ENCODE measurements around the gene TMEM54.

The TMEM54 gene

GRCh38 chr1:32931760-32932159 is 30.6 kb upstream of the TMEM54 start:
- no peak for DNase-seq
- no peak overlapping the region for H3K27ac Mint-ChIP-seq
- peaks cover 6% of the 10 kb centered on the region for H3K4me1 Mint-ChIP-seq
- H3K27me3 Mint-ChIP-seq (ENCODE audit: low read depth, poor library complexity): peaks cover 4% of the 10 kb centered on the region
- peaks cover 7% of the 10 kb centered on the region for H3K9me3 Mint-ChIP-seq
- no peak overlapping the region for H3K4me3 Mint-ChIP-seq
- TF ChIP-seq, protein P1, sequence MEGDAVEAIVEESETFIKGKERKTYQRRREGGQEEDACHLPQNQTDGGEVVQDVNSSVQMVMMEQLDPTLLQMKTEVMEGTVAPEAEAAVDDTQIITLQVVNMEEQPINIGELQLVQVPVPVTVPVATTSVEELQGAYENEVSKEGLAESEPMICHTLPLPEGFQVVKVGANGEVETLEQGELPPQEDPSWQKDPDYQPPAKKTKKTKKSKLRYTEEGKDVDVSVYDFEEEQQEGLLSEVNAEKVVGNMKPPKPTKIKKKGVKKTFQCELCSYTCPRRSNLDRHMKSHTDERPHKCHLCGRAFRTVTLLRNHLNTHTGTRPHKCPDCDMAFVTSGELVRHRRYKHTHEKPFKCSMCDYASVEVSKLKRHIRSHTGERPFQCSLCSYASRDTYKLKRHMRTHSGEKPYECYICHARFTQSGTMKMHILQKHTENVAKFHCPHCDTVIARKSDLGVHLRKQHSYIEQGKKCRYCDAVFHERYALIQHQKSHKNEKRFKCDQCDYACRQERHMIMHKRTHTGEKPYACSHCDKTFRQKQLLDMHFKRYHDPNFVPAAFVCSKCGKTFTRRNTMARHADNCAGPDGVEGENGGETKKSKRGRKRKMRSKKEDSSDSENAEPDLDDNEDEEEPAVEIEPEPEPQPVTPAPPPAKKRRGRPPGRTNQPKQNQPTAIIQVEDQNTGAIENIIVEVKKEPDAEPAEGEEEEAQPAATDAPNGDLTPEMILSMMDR (IDR thresholded peaks at IDR 0.05): no peak
- peaks cover 12% of the 10 kb centered on the region for H3K36me3 Mint-ChIP-seq (ENCODE audit: low read depth)

- H3K9me3 Mint-ChIP-seq: peaks cover 7% of the 10 kb centered on the region
- TF ChIP-seq, protein P1 (IDR thresholded peaks at IDR 0.05): no peak
- H3K4me3 Mint-ChIP-seq: no peak overlapping the region
- H3K27me3 Mint-ChIP-seq (ENCODE audit: low read depth, poor library complexity): peaks cover 16% of the 10 kb centered on the region
- peaks cover 30% of the 10 kb centered on the region for H3K4me1 Mint-ChIP-seq
- no peak for DNase-seq
- no peak overlapping the region for H3K27ac Mint-ChIP-seq
- no peaks in the 10 kb centered on the region for H3K36me3 Mint-ChIP-seq (ENCODE audit: low read depth)
Measured at GRCh38 chr1:32929366-32929765, 28.2 kb upstream of the TMEM54 start.

- no peak overlapping the region for H3K4me3 Mint-ChIP-seq
- no peaks in the 10 kb centered on the region for H3K36me3 Mint-ChIP-seq (ENCODE audit: low read depth)
- peaks cover 7% of the 10 kb centered on the region for H3K9me3 Mint-ChIP-seq
- no peak overlapping the region for H3K27ac Mint-ChIP-seq
- no peak for DNase-seq
- TF ChIP-seq, protein P1 (IDR thresholded peaks at IDR 0.05): no peak
- H3K4me1 Mint-ChIP-seq: peaks cover 32% of the 10 kb centered on the region
- peaks cover 22% of the 10 kb centered on the region for H3K27me3 Mint-ChIP-seq (ENCODE audit: low read depth, poor library complexity)
Measured at GRCh38 chr1:32928715-32929114, 27.5 kb upstream of the TMEM54 start.

GRCh38 chr1:32928285-32928684 is 27.1 kb upstream of the TMEM54 start:
- peaks cover 7% of the 10 kb centered on the region for H3K9me3 Mint-ChIP-seq
- no peak overlapping the region for H3K27ac Mint-ChIP-seq
- TF ChIP-seq, protein P1 (IDR thresholded peaks at IDR 0.05): no peak
- no peak overlapping the region for H3K4me3 Mint-ChIP-seq
- H3K27me3 Mint-ChIP-seq (ENCODE audit: low read depth, poor library complexity): peaks cover 25% of the 10 kb centered on the region
- no peaks in the 10 kb centered on the region for H3K36me3 Mint-ChIP-seq (ENCODE audit: low read depth)
- H3K4me1 Mint-ChIP-seq: peaks cover 35% of the 10 kb centered on the region
- DNase-seq: no peak

DNA sequence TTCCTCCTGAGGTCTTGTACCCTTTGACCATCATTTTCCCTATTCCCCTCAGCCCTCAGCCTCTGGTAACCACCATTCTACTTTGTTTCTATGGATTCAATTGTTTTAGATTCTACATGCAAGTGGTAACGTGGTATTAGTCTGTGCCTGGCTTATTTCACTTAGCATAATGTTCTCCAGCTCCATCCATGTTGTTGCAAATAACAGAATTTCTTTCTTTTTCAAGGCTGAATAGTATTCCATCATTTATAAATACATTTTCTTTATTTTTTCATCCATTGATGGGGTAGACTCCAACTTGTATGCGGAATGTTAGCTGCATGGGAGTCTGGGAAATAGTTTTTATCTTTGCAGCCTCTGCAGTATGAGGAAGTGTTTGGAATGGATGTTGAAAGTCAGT is 26.3 kb upstream of the TMEM54 start:
- TF ChIP-seq, protein P1 (IDR thresholded peaks at IDR 0.05): no peak
- Mint-ChIP-seq H3K4me3 (no peak overlapping the region), H3K36me3 (ENCODE audit: low read depth) (no peaks in the 10 kb centered on the region), H3K27me3 (ENCODE audit: low read depth, poor library complexity) (peaks cover 25% of the 10 kb centered on the region), H3K4me1 (peaks cover 41% of the 10 kb centered on the region), H3K27ac (no peak overlapping the region), H3K9me3 (peaks cover 7% of the 10 kb centered on the region)
- DNase-seq: no peak

GRCh38 chr1:32926562-32926961 is 25.4 kb upstream of the TMEM54 start:
- TF ChIP-seq, protein P1 (IDR thresholded peaks at IDR 0.05): no peak
- H3K4me3 Mint-ChIP-seq: no peak overlapping the region
- H3K4me1 Mint-ChIP-seq: peaks cover 41% of the 10 kb centered on the region
- peaks cover 34% of the 10 kb centered on the region for H3K27me3 Mint-ChIP-seq (ENCODE audit: low read depth, poor library complexity)
- DNase-seq: no peak
- H3K27ac Mint-ChIP-seq: no peak overlapping the region
- peaks cover 7% of the 10 kb centered on the region for H3K9me3 Mint-ChIP-seq
- H3K36me3 Mint-ChIP-seq (ENCODE audit: low read depth): no peaks in the 10 kb centered on the region
